Skeletal muscle cell (primary cell): ENCODE data around the gene FUCA2.
A peak's percentile ranks its signal among the peaks of the same experiment; 100 is the strongest.
"Not testable (repeated sequence)": the region's sequence is repeated elsewhere in the genome, so short reads cannot be mapped to it uniquely, and the experiment has no call there.

Experiments used
- DNase-seq: peaks from one replicate; pipeline ENCODE4 v3.0.0-alpha.2; 2010; ENCODE audit warnings: low read depth
- H3K4me3 ChIP-seq: 2 replicates; pipeline ENCODE4 v1.5.1; 2011; ENCODE audit warnings: low read depth, mild to moderate bottlenecking, control low read depth, low read length, moderate library complexity

The FUCA2 gene

DNA sequence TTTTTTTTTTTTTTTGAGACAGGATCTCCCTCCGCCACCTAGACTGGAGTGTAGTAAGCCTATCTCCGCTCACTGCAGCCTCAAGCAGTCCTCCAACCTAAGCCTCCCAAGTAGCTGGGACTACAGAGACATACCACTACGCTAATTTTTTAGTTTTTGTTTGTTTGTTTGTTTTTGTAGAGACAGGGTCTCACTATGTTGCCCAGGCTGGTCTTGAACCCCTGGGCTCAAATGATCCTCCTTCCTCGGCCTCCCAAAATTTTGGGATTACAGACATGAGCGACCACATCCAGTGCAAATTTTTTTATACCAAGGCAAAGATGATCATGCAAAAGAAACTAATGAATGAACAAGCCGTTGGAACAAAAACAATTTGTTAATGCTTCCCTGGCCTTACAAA lies 5.3 kb downstream of the FUCA2 start:
- DNase-seq, result no peak
- H3K4me3 ChIP-seq, result no peak overlapping the region

- no peak overlapping the region for H3K4me3 ChIP-seq
- no peak for DNase-seq
Observed at GRCh38 chr6:143505537-143505936, 6.0 kb downstream of the FUCA2 start.

DNA sequence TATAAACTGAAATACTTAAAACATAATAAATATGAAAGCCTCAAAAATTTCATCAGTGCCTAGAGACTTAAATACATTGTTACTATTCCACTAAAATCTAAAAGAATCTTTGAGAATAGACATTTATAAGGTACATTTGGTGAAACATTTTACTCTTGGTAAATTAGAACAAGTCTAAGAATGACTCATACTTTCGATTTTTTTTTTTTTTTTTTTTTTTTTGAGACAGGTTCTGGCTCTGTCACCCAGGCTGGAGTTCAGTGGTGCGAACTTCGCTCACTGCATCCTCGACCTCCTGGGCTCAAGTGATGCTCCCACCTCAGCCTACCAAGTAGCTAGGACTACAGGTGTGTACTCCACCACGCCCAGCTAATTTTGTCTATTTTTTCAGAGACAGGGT lies 6.4 kb downstream of the FUCA2 start:
- no peak overlapping the region for H3K4me3 ChIP-seq
- no peak for DNase-seq

DNA sequence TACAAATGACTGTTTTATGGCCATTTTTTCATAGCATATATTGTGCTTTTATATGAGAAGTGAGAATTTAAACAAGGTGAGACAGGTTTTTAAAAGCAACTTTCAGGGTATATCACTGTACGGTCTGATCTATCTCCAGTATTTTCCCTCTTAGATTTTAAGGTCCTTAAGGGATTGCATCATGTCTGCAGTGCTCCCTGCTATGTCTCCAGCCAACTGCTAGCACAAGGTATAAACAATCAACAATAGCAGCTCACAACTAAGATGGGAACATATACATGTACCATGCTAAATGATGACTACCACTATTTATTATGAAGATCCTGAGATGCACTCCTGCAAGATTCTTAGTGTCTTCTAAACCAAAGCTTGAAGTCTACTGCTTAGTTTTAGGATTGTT lies 7.2 kb downstream of the FUCA2 start:
- no peak overlapping the region for H3K4me3 ChIP-seq
- DNase-seq, result no peak

- no peak for DNase-seq
- no peak overlapping the region for H3K4me3 ChIP-seq
Observed at GRCh38 chr6:143501851-143502250, 9.7 kb downstream of the FUCA2 start.

GRCh38 chr6:143498428-143498827 lies 13.1 kb downstream of the FUCA2 start:
- DNase-seq, result no peak
- no peak overlapping the region for H3K4me3 ChIP-seq

GRCh38 chr6:143496974-143497373 lies 14.5 kb downstream of the FUCA2 start:
- H3K4me3 ChIP-seq, result no peak overlapping the region
- no peak for DNase-seq

- H3K4me3 ChIP-seq, result no peak overlapping the region
- DNase-seq, result no peak
Observed at GRCh38 chr6:143490775-143491174, 20.7 kb downstream of the FUCA2 start.

DNA sequence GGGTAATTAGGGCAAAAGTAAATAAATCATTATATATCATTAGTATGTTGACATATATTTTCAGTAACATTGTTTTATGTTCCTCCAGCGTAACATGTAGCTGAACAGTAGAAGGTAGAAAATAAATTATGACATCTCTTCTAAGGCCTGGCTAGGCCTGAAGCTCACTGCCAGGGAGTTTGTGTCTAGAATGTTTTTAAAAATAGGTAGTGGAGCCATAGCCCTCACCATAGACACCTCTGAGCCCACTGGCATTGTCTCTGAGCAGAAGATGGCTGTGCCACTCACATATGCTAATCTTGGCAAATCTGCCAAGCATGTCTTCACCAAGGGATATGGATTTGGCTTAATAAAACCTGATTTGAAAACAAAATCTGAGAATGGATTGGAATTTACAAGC lies 21.3 kb downstream of the FUCA2 start:
- DNase-seq, result no peak
- no peak overlapping the region for H3K4me3 ChIP-seq

GRCh38 chr6:143486752-143487151 lies 24.8 kb downstream of the FUCA2 start:
- no peak for DNase-seq
- no peak overlapping the region for H3K4me3 ChIP-seq

- H3K4me3 ChIP-seq, result no peak overlapping the region
- DNase-seq, result no peak
Observed at GRCh38 chr6:143485967-143486366, 25.6 kb downstream of the FUCA2 start.

- no peak for DNase-seq
- H3K4me3 ChIP-seq, result no peak overlapping the region
Observed at GRCh38 chr6:143482593-143482992, 28.9 kb downstream of the FUCA2 start.

GRCh38 chr6:143478479-143479062 lies 32.9 kb downstream of the FUCA2 start:
- no peak overlapping the region for H3K4me3 ChIP-seq

GRCh38 chr6:143476545-143476944 lies 35.0 kb downstream of the FUCA2 start:
- DNase-seq, result no peak
- no peak overlapping the region for H3K4me3 ChIP-seq

More at GRCh38 chr6:143478479-143479062, 32.9 kb downstream of the FUCA2 start:
- no peak for DNase-seq

DNA sequence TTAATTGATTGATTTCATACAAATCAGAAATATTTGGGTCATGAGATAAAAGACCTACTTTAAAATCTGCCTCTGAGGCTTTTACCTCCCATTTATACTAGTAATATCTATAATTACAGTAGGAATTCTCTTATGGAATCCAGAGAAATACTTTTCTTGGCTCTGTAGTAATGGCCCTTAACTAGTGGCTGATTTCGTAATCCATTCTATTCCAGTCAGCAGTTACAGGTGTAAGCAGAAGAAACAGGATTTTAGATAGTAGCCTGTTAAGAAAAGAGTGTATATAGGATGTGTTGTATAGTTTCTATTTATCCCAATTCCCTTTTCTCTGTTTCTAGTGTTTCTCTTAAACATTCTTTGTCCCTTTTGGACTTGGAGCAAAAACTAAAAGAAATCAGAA lies 39.7 kb downstream of the FUCA2 start:
- DNase-seq, result no peak
- H3K4me3 ChIP-seq, result no peak overlapping the region

DNA sequence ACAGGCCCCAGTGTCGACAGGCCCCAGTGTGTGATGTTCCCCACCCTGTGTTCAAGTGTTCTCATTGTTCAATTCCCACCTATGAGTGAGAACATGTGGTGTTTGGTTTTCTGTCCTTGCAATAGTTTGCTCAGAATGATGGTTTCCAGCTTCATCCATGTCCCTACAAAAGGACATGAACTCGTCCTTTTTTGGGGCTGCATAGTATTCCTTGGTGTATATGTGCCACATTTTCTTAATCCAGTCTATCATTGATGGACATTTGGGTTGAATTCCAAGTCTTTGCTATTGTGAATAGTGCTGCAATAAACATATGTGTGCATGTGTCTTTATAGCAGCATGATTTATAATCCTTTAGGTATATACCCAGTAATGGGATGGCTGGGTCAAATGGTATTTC lies 42.7 kb downstream of the FUCA2 start:
- DNase-seq, H3K4me3 ChIP-seq: not testable (repeated sequence)

- DNase-seq, result no peak
- H3K4me3 ChIP-seq, result no peak overlapping the region
Observed at GRCh38 chr6:143468026-143468425, 43.5 kb downstream of the FUCA2 start.

GRCh38 chr6:143465546-143465945 lies 46.0 kb downstream of the FUCA2 start:
- no peak overlapping the region for H3K4me3 ChIP-seq
- DNase-seq, result no peak

DNA sequence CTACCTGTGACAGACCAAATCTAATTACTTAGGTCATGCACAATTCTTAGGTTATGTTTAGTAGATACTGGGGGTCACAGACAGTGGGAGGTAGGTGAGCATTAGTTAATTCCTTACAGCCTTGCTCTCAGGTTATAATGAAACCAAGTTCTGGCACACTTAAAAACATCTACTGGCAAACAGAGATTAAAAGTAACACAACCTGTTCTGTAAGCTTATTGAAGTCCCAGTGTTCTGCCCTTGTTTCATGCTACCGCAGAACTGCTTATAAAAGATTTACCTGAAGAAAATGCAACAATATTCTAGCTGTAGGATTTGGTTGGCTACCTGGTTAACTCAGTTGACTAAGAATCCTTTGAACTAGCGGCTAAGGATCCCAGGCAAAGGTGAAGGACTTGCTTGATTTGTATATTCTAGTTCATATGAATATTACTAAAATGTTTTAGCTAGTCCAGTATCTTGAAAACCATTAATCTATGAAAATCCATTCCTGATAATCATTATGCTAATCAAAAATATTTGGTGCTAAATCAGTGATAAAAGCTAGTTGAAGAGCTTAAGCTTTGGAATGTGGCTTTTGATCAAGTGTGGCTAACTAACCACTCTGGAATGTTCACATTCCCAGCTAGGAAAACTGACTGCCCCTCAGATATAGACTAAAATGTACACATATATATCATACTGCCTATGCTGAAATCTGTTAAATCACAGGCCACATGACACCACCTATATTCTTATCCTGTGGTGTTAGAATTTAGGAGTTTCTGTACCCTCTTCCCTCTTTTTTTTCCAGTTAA lies 53.8 kb downstream of the FUCA2 start:
- DNase-seq, result no peak

DNA sequence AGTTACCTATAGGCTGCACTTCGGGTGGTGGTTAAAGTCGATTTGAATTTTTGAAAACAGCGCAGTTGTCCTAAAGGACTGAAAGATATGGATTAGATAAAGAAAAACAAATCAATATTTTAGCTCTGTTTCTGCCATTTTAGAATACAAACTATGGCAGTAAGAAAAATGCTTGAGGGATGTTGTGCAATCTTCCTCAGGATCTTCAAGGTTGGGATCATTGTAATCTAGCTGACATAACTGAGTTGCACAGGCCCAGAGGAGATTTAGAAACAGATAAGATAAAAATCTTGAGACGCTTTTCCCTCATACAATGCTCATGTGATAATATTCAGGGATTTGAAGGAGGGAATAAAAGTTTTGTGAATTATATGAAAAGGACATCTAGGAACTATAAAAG lies 60.0 kb downstream of the FUCA2 start:
- no peak for DNase-seq
- peak overlapping the region; percentile 94 for H3K4me3 ChIP-seq

More for the DNA sequence above, 53.8 kb downstream of the FUCA2 start:
- no peak overlapping the region for H3K4me3 ChIP-seq
